K562 (cell line): ENCODE results near the gene ZNF749. TPM values are rescaled to one million over a fixed set of nuclear protein-coding genes. Genes with fewer than 3 reads are reported as not detected.

ENCODE experiments used
- CREB3 ChIP-seq: fragments of 450-650 bp; conservative IDR thresholded peaks from 2 replicates; pipeline ENCODE4 v1.6.1; 2016; ENCODE audit warnings: missing genetic modification characterization, low read depth, mild to moderate bottlenecking, missing compliant biosample characterization, moderate library complexity
- FOXK1 ChIP-seq: sonication (generic); formaldehyde crosslinking; IDR thresholded peaks from 2 replicates; pipeline ENCODE4 v1.8.0; 2022; ENCODE audit warnings: missing genetic modification reagents, mild to moderate bottlenecking, borderline replicate concordance
- ID3 ChIP-seq, 2 experiments: fragments of 250-450 bp in 1 of 2; fragments of 450-650 bp in 1 of 2; sonication (Bioruptor Pico) in 1 of 2; IDR thresholded peaks; 2 replicates each; pipeline versions ENCODE4 v1.6.1 to v1.8.0; 2016 to 2021; ENCODE audit warnings: mild to moderate bottlenecking in 2 of 2, moderate library complexity in 2 of 2, missing compliant biosample characterization in 1 of 2, missing genetic modification characterization in 1 of 2
- KDM4B ChIP-seq, 2 experiments: fragments of 450-650 bp in 1 of 2; sonication (generic) in 1 of 2; IDR thresholded peaks; 2 replicates each; pipeline ENCODE4 v1.6.1; 2016 to 2017; ENCODE audit warnings: borderline replicate concordance in 2 of 2, antibody characterized with exemption in 1 of 2, low read depth in 1 of 2, mild to moderate bottlenecking in 1 of 2
- MAFK ChIP-seq: IDR thresholded peaks from 2 replicates; pipeline ENCODE4 v1.6.1; 2011; ENCODE audit warnings: low read length, improper control_type of control experiment
- MNT ChIP-seq, 2 experiments: fragments of 450-650 bp; conservative IDR thresholded peaks; 2 replicates each; pipeline ENCODE4 v1.6.1; 2017; ENCODE audit warnings: mild to moderate bottlenecking in 2 of 2, moderate library complexity in 2 of 2
- NFRKB ChIP-seq: fragments of 450-650 bp; IDR thresholded peaks from 2 replicates; pipeline ENCODE4 v1.6.1; 2016; ENCODE audit warnings: low read depth
- RAD51 ChIP-seq: fragments of 450-650 bp; IDR thresholded peaks from 2 replicates; pipeline ENCODE4 v1.7.1; 2016; ENCODE audit warnings: low read depth, mild to moderate bottlenecking, borderline replicate concordance
- TAF9B ChIP-seq: fragments of 450-650 bp; IDR thresholded peaks from 2 replicates; pipeline ENCODE4 v1.6.1; 2018; ENCODE audit warnings: mild to moderate bottlenecking; ENCODE audit not compliant: partially characterized antibody
- TBP ChIP-seq: optimal IDR thresholded peaks from 2 replicates; pipeline ENCODE3; 2011; ENCODE audit warnings: low read depth, low read length, improper control_type of control experiment
- ZBTB11 ChIP-seq, 3 experiments: fragments of 200-800 bp in 1 of 3; fragments of 250-450 bp in 1 of 3; fragments of 450-650 bp in 1 of 3; sonication (Bioruptor Pico) in 1 of 3; sonication (Bioruptor generic) in 1 of 3; formaldehyde crosslinking in 1 of 3; IDR thresholded peaks; 2 replicates each; pipeline versions ENCODE4 v1.6.1 to v1.8.0; 2016 to 2022; ENCODE audit warnings: mild to moderate bottlenecking in 2 of 3, missing genetic modification characterization in 2 of 3, missing compliant biosample characterization in 1 of 3, moderate library complexity in 1 of 3
- ZNF449 ChIP-seq: fragments of 250-450 bp; sonication (Bioruptor Pico); IDR thresholded peaks from 2 replicates; pipeline ENCODE4 v1.8.0; 2022; ENCODE audit warnings: moderate library complexity, mild to moderate bottlenecking, inconsistent platforms
- polyA plus RNA-seq, 8 experiments: library from polyadenylated mRNA; depleted of rRNA in 4 of 8; stranded (reverse) in 5 of 8; unstranded in 3 of 8; fragments of >200 nt; fragmentation: Nextera tagmentation in 2 of 8; fragmentation: Illumina TruSeq in 1 of 8; extraction: Ambion mirVana in 2 of 8; extraction: Trizol in 1 of 8; gene quantifications; 2 replicates each; pipeline versions ENCODE4 v1.2.1 to v1.2.3, GENCODE V29; 2011 to 2014; ENCODE audit warnings: inconsistent platforms in 1 of 8, missing spikeins in 1 of 8
- total RNA-seq, 7 experiments: library from RNA; depleted of rRNA in 6 of 7; stranded (reverse); fragments of >200 nt in 6 of 7; fragmentation: Illumina TruSeq in 2 of 7; extraction: Trizol in 2 of 7; gene quantifications; 2 replicates each; pipeline versions ENCODE4 v1.2.1 to v1.2.3, GENCODE V29; 2011 to 2021; ENCODE audit warnings: low replicate concordance in 1 of 7
- TF ChIP-seq, protein P1 (sequence below): fragments of 250-450 bp; sonication (Bioruptor Pico); IDR thresholded peaks from 2 replicates; pipeline ENCODE4 v1.5.0; 2021
- TF ChIP-seq, protein P2 (sequence below): sonication (generic); formaldehyde crosslinking; IDR thresholded peaks from 2 replicates; pipeline ENCODE4 v1.8.1; 2022; ENCODE audit warnings: missing genetic modification reagents

ZNF749 gene
- total and polyA plus RNA-seq, 9 of the 15 experiments (the other 6 are each of a cell fraction or from before 2014, with no cell fraction given) = 5.3 to 33.2 (median 15.0) TPM

- TF ChIP-seq MNT (conservative IDR thresholded peaks at IDR 0.05) (no peak), RAD51 (no peak), ZNF449 (CRISPR knock-in tag) (no peak), FOXK1 (CRISPR knock-in tag) (no peak), TAF9B (peak; percentile 21), KDM4B (IDR thresholded peaks at IDR 0.05; ENCODE audit: borderline replicate concordance in 2 of 2, low read depth in 1 of 2) (no peak), NFRKB (no peak), MAFK (no peak), CREB3 (no peak), TBP (peak; percentile 14), ZBTB11 (CRISPR knock-in tag; IDR thresholded peaks at IDR 0.05) (peak in 1 of 3 experiments; percentile 73; a peak in 1 of 6 replicates), ID3 (CRISPR knock-in tag; IDR thresholded peaks at IDR 0.05) (no peak), ID3 (tag; IDR thresholded peaks at IDR 0.05) (no peak)
- TF ChIP-seq, protein P1, sequence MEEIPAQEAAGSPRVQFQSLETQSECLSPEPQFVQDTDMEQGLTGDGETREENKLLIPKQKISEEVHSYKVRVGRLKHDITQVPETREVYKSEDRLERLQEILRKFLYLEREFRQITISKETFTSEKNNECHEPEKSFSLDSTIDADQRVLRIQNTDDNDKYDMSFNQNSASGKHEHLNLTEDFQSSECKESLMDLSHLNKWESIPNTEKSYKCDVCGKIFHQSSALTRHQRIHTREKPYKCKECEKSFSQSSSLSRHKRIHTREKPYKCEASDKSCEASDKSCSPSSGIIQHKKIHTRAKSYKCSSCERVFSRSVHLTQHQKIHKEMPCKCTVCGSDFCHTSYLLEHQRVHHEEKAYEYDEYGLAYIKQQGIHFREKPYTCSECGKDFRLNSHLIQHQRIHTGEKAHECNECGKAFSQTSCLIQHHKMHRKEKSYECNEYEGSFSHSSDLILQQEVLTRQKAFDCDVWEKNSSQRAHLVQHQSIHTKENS (CRISPR knock-in tag) = no peak
- TF ChIP-seq, protein P2, sequence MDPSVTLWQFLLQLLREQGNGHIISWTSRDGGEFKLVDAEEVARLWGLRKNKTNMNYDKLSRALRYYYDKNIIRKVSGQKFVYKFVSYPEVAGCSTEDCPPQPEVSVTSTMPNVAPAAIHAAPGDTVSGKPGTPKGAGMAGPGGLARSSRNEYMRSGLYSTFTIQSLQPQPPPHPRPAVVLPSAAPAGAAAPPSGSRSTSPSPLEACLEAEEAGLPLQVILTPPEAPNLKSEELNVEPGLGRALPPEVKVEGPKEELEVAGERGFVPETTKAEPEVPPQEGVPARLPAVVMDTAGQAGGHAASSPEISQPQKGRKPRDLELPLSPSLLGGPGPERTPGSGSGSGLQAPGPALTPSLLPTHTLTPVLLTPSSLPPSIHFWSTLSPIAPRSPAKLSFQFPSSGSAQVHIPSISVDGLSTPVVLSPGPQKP (CRISPR knock-in tag) = no peak
Measured at GRCh38 chr19:57389194-57389729, 45.9 kb upstream of the ZNF749 start (continued).
